Caco-2 (cell line): ENCODE measurements around the gene WHAMM. TPM values are rescaled to one million over a fixed set of nuclear protein-coding genes. Genes with fewer than 3 reads are reported as not detected.

Experiments used
- BruUV-seq: library from RNA; stranded (reverse); fragments of 400-500 nt; replicated peaks from 2 replicates; lab custom pipeline; 2021; lab: Mats Ljungman, UMichigan
- CTCF ChIA-PET: fragments of 300-600 bp; sonication (Branson Sonifier 250); formaldehyde crosslinking; loops from one replicate; lab custom pipeline; 2022; ENCODE audit warnings: antibody characterized with exemption; lab: Charles Lee
- POLR2A ChIA-PET: fragments of 300-600 bp; sonication (Branson Sonifier 250); formaldehyde crosslinking; loops from one replicate; lab custom pipeline; 2022; ENCODE audit warnings: antibody characterized with exemption; lab: Charles Lee
- DNase-seq, 2 experiments: peaks; one replicate each; pipeline versions ENCODE4 v3.0.0 to v3.0.0-alpha.2; 2020 to 2022
- H3K27me3 ChIP-seq: replicated peaks from 2 replicates; pipeline ENCODE4 v1.6.0; 2011; ENCODE audit warnings: low read length; ENCODE audit not compliant: control insufficient read depth, insufficient read depth
- H3K36me3 ChIP-seq: 2 replicates; pipeline ENCODE4 v1.5.1; 2011; ENCODE audit warnings: low read length; ENCODE audit not compliant: control insufficient read depth, insufficient read depth
- H3K4me1 ChIP-seq: fragments of 250-450 bp; sonication (Bioruptor Pico); 2 replicates; pipeline ENCODE4 v1.5.1; 2020; ENCODE audit warnings: mild to moderate bottlenecking
- H3K4me3 ChIP-seq: 2 replicates; pipeline ENCODE4 v1.5.1; 2011; ENCODE audit warnings: low read depth, mild to moderate bottlenecking, control low read depth, low read length
- H3K9me3 ChIP-seq: fragments of 250-450 bp; sonication (Bioruptor Pico); 2 replicates; pipeline ENCODE4 v1.5.1; 2020; ENCODE audit warnings: mild to moderate bottlenecking, moderate library complexity
- H3K27ac Mint-ChIP-seq: one replicate; pipeline ENCODE4 v1.8.0; 2022; ENCODE audit warnings: mixed read lengths; ENCODE audit not compliant: unreplicated experiment
- H3K27me3 Mint-ChIP-seq: one replicate; pipeline ENCODE4 v1.8.0; 2022; ENCODE audit warnings: mixed read lengths; ENCODE audit not compliant: insufficient read depth, unreplicated experiment
- H3K36me3 Mint-ChIP-seq: one replicate; pipeline ENCODE4 v1.8.0; 2022; ENCODE audit warnings: mild to moderate bottlenecking, mixed read lengths; ENCODE audit not compliant: insufficient read depth, unreplicated experiment
- H3K4me1 Mint-ChIP-seq: one replicate; pipeline ENCODE4 v1.8.0; 2022; ENCODE audit warnings: low read depth, mixed read lengths; ENCODE audit not compliant: unreplicated experiment
- H3K4me3 Mint-ChIP-seq: one replicate; pipeline ENCODE4 v1.8.0; 2022; ENCODE audit warnings: mild to moderate bottlenecking, moderate library complexity, mixed read lengths; ENCODE audit not compliant: unreplicated experiment
- H3K9me3 Mint-ChIP-seq: one replicate; pipeline ENCODE4 v1.8.0; 2022; ENCODE audit warnings: mixed read lengths; ENCODE audit not compliant: unreplicated experiment
- intact Hi-C: fragments of 100-400 bp; cut with micrococcal nuclease; formaldehyde crosslinking; loops from one replicate; pipeline ENCODE4 v1.10.0; 2022; ENCODE audit not compliant: unreplicated experiment
- total RNA-seq: library from RNA; stranded (reverse); gene quantifications from 2 replicates; pipeline ENCODE4 v1.2.3, GENCODE V29; 2022
- TF ChIP-seq, protein P1 (sequence below), 2 experiments: fragments of 200-600 bp in 1 of 2; IDR thresholded peaks; 1 replicate in 1 of 2; 2 replicates in 1 of 2; pipeline versions ENCODE4 v1.5.1 to v1.8.0; 2011 to 2022; ENCODE audit warnings: antibody characterized with exemption in 1 of 2, control low read depth in 1 of 2, inconsistent platforms in 1 of 2, low read depth in 1 of 2, low read length in 1 of 2, mild to moderate bottlenecking in 1 of 2, moderate library complexity in 1 of 2; ENCODE audit not compliant: insufficient read depth in 1 of 2, severe bottlenecking in 1 of 2, unreplicated experiment in 1 of 2

Gene WHAMM
- total RNA-seq, 1 experiment from 2014 or later: 7.8 TPM

DNA sequence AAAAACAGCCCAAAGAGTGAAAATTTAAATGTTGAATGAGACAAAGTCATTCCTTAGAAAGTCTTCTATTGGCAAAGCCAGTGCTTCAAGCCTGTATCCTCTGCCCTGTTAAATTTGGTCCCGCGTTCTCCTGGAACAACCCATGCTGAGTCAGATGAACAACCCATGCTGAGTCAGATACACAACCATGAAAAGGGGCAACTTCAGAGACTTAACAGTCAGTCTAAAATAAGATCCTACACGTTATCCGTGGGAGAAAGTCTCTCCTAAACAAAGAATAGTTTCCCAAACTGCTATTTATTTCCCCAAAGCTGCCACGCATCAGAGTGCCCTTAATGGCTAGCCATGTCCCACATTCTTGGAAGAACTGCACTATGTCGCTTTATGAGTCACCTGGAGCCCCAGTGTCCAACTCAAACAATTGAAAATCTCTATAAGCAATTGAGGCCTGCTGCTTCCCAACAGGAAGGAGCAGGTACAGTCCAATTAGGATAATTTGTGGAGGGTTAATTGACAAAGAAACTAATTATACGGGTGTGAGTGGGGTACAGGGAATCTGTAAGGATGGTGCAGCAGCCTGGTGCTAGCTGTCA is 66.1 kb downstream of the WHAMM start:
- intact Hi-C loops: no loop called here
- Histone ChIP-seq H3K9me3 (no peaks in the 10 kb centered on the region), H3K4me1 (peaks cover 6% of the 10 kb centered on the region; the same call in 1 of the 2 replicates), H3K36me3 (no peaks in the 10 kb centered on the region), H3K4me3 (no peak overlapping the region), H3K27me3 (no peaks in the 10 kb centered on the region)
- TF ChIP-seq, protein P1, sequence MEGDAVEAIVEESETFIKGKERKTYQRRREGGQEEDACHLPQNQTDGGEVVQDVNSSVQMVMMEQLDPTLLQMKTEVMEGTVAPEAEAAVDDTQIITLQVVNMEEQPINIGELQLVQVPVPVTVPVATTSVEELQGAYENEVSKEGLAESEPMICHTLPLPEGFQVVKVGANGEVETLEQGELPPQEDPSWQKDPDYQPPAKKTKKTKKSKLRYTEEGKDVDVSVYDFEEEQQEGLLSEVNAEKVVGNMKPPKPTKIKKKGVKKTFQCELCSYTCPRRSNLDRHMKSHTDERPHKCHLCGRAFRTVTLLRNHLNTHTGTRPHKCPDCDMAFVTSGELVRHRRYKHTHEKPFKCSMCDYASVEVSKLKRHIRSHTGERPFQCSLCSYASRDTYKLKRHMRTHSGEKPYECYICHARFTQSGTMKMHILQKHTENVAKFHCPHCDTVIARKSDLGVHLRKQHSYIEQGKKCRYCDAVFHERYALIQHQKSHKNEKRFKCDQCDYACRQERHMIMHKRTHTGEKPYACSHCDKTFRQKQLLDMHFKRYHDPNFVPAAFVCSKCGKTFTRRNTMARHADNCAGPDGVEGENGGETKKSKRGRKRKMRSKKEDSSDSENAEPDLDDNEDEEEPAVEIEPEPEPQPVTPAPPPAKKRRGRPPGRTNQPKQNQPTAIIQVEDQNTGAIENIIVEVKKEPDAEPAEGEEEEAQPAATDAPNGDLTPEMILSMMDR (IDR thresholded peaks at IDR 0.05; ENCODE audit: insufficient read depth in 1 of 2, low read depth in 1 of 2, low read length in 1 of 2, severe bottlenecking in 1 of 2, unreplicated experiment in 1 of 2): no peak
- no TSS peak for BruUV-seq
- Mint-ChIP-seq H3K9me3 (no peaks in the 10 kb centered on the region), H3K27ac (no peak overlapping the region), H3K4me1 (no peaks in the 10 kb centered on the region), H3K27me3 (peaks cover 3% of the 10 kb centered on the region), H3K4me3 (no peak overlapping the region), H3K36me3 (no peaks in the 10 kb centered on the region)
- CTCF ChIA-PET: no interaction called here
- POLR2A ChIA-PET: no interaction called here
- DNase-seq: no peak

- no peaks in the 10 kb centered on the region for H3K4me1 ChIP-seq
- Mint-ChIP-seq H3K27me3 (peaks cover 4% of the 10 kb centered on the region), H3K4me1 (no peaks in the 10 kb centered on the region), H3K4me3 (no peak overlapping the region), H3K9me3 (no peaks in the 10 kb centered on the region), H3K36me3 (no peaks in the 10 kb centered on the region), H3K27ac (no peak overlapping the region)
- H3K36me3 ChIP-seq: no peaks in the 10 kb centered on the region
- CTCF ChIA-PET: no interaction called here
- POLR2A ChIA-PET: no interaction called here
- intact Hi-C loops: no loop called here
- no peak for DNase-seq
- H3K4me3 ChIP-seq: no peak overlapping the region
- BruUV-seq: no TSS peak
- no peaks in the 10 kb centered on the region for H3K27me3 ChIP-seq
- TF ChIP-seq, protein P1 (IDR thresholded peaks at IDR 0.05; ENCODE audit: insufficient read depth in 1 of 2, low read depth in 1 of 2, low read length in 1 of 2, severe bottlenecking in 1 of 2, unreplicated experiment in 1 of 2): no peak
- no peaks in the 10 kb centered on the region for H3K9me3 ChIP-seq
Measured at GRCh38 chr15:82877825-82878224, 68.4 kb downstream of the WHAMM start.

- no peaks in the 10 kb centered on the region for H3K27me3 ChIP-seq
- TF ChIP-seq, protein P1 (IDR thresholded peaks at IDR 0.05; ENCODE audit: insufficient read depth in 1 of 2, low read depth in 1 of 2, low read length in 1 of 2, severe bottlenecking in 1 of 2, unreplicated experiment in 1 of 2): no peak
- no peaks in the 10 kb centered on the region for H3K4me1 Mint-ChIP-seq
- no peaks in the 10 kb centered on the region for H3K9me3 Mint-ChIP-seq
- no peak overlapping the region for H3K27ac Mint-ChIP-seq
- H3K4me1 ChIP-seq: no peaks in the 10 kb centered on the region
- no peaks in the 10 kb centered on the region for H3K36me3 ChIP-seq
- H3K4me3 ChIP-seq: no peak overlapping the region
- intact Hi-C loops: no loop called here
- no peaks in the 10 kb centered on the region for H3K36me3 Mint-ChIP-seq
- BruUV-seq: no TSS peak
- H3K9me3 ChIP-seq: no peaks in the 10 kb centered on the region
- no peak overlapping the region for H3K4me3 Mint-ChIP-seq
- ChIA-PET POLR2A (no interaction called here), CTCF (no interaction called here)
- peaks cover 4% of the 10 kb centered on the region for H3K27me3 Mint-ChIP-seq
- DNase-seq: no peak
Measured at GRCh38 chr15:82878325-82878724, 68.9 kb downstream of the WHAMM start.
